BLaER1 (cell line): ENCODE data around the gene CUTA.

ENCODE experiments used
- H3K27ac ChIP-seq: shearing (Covaris generic); formaldehyde crosslinking; 2 replicates; pipeline ENCODE4 v1.8.1; 2022
- H3K27me3 ChIP-seq: shearing (Covaris generic); formaldehyde crosslinking; 2 replicates; pipeline ENCODE4 v1.8.1; 2022
- H3K36me3 ChIP-seq: shearing (Covaris generic); formaldehyde crosslinking; 2 replicates; pipeline ENCODE4 v1.8.1; 2022
- H3K4me1 ChIP-seq: shearing (Covaris generic); formaldehyde crosslinking; 2 replicates; pipeline ENCODE4 v1.8.1; 2022
- H3K4me2 ChIP-seq: shearing (Covaris generic); formaldehyde crosslinking; 2 replicates; pipeline ENCODE4 v1.8.1; 2022
- H3K4me3 ChIP-seq: shearing (Covaris generic); formaldehyde crosslinking; 2 replicates; pipeline ENCODE4 v1.8.1; 2022
- H3K9ac ChIP-seq: shearing (Covaris generic); formaldehyde crosslinking; 2 replicates; pipeline ENCODE4 v1.8.1; 2022
- H3K9me3 ChIP-seq: shearing (Covaris generic); formaldehyde crosslinking; 2 replicates; pipeline ENCODE4 v1.8.1; 2022
- H4K20me1 ChIP-seq: shearing (Covaris generic); formaldehyde crosslinking; 2 replicates; pipeline ENCODE4 v1.8.1; 2022
- Cebpa-rat ChIP-seq: shearing (Covaris generic); IDR thresholded peaks from 2 replicates; pipeline ENCODE4 v1.8.1; 2022

The CUTA gene, protein sequence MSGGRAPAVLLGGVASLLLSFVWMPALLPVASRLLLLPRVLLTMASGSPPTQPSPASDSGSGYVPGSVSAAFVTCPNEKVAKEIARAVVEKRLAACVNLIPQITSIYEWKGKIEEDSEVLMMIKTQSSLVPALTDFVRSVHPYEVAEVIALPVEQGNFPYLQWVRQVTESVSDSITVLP

DNA sequence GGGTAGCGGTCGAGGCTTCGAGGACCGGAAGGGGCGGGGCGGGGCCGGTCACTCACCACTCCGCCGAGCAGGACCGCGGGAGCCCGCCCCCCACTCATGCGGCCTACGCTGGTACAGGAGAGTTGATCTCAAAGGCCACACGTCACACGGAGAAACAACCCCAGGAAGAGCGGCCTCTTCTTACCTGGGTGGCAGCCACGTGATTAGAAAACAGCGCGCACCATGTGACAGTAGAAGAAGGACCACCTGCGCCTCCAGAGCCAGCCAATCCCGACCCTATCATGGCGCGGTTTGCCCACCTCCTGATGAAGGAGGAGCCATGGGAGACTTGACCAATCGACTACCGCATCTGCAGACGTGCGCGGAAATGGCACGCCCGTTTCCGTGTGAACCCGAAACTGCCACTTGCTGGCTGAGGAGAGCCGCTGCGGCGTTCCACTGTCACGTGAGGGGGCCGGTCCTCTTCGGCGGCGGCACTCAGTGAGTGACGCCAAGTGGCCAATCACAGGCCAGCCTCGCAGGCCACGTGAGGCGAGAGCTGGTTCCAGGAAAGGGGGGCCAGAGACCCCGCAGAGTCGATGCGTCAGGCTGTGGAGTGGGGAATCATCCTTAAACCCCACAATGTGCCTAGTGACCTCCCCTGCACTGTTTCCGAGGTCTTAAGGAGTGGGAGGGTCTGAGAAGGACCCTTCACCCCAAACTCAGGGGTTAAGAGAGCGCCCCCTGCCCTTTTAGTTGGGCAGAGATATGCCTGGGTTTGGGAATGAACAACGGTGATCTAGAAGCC, at the start of gene CUTA:
CUTA (minus strand) TSS at position 205 of the 787 bp plus-strand sequence; CDS start at position 98, 107 bp downstream.
- peak within 1 kb of the TSS; percentile 81 for H3K4me3 ChIP-seq
- H4K20me1 ChIP-seq: peaks cover 36% of the 10 kb centered on the region
- H3K27me3 ChIP-seq: peaks cover 4% of the 10 kb centered on the region; the same call in 1 of the 2 replicates
- TF ChIP-seq Cebpa-rat: no peak
- H3K36me3 ChIP-seq: peaks cover 32% of the 10 kb centered on the region
- no peaks in the 10 kb centered on the region for H3K9me3 ChIP-seq
- H3K4me1 ChIP-seq: peaks cover 64% of the 10 kb centered on the region
- H3K9ac ChIP-seq: peak within 1 kb of the TSS; percentile 81
- H3K27ac ChIP-seq: peak within 1 kb of the TSS; percentile 86
- peak within 1 kb of the TSS; percentile 98 for H3K4me2 ChIP-seq

DNA sequence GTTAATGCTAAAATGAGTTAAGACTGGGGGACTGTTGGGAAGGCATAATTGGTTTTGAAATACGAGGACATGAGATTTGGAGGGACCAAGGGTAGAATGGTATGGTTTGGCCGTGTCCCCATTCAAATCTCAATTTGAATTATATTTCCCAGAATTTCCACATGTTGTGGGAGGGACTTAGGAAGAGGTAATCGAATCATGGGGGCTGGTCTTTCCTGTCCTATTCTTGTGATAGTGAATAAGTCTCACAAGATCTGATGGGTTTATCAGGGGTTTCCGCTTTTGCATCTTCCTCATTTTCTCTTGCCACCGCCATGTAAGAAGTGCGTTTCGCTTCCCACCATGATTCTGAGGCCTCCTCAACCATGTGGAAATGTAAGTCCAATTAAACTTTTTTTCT, 49.2 kb upstream of the CUTA start:
- H3K9ac ChIP-seq: no peak overlapping the region
- H3K4me1 ChIP-seq: no peaks in the 10 kb centered on the region
- no peaks in the 10 kb centered on the region for H3K36me3 ChIP-seq
- H3K27me3 ChIP-seq: no peaks in the 10 kb centered on the region
- H3K4me3 ChIP-seq: no peak overlapping the region
- peaks cover 8% of the 10 kb centered on the region; the same call in 1 of the 2 replicates for H3K9me3 ChIP-seq
- no peak overlapping the region for H3K4me2 ChIP-seq
- no peak overlapping the region for H3K27ac ChIP-seq
- H4K20me1 ChIP-seq: no peaks in the 10 kb centered on the region
- no peak for TF ChIP-seq Cebpa-rat

DNA sequence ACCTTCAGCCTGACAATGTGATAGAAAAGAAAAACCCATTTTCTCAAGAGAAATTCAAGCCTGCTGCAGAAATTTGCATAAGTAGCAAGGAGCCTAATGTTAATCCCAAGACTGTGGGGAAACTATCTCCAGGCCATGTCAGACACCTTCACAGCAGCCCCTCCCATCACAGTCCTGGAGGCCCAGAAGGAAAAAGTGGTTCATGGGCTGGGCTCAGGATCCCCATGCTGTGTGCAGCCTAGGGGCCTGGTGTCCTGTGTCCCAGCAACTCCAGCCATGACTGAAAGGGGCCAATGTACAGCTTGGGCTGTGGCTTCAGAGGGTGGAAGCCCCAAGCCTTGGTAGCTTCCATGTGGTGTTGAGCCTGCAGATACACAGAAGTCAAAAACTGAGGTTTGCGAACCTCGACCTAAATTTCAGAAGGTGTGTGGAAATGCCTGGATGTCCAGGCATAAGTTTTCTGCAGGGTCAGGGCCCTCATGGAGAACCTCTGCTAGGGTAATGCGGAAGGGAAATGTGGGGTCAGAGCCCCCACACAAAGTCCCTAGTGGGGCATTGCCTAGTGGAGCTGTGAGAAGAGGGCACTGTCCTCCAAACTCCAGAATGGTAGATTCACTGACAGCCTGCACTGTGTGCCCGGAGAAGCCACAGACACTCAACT, 48.3 kb upstream of the CUTA start:
- Histone ChIP-seq H3K27ac (no peak overlapping the region), H3K4me1 (no peaks in the 10 kb centered on the region)

DNA sequence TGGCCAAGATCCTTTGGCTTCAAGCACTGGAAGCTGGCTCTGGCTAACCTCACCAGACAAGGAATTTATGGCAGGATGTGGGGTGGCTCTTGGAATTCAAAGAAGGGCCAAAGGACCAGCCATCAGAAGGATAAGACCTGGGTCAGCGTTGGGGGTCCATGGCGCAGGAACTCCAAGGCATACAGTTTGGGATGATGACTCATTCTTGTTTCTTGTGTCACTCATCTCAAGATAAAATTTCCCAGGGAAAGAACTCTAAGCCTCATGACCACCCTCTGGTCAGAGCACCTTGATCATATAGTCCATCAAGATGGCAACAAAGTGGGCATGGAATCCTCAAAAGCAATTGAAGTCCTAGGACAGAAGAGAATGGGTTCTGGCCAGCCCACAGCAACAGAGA, 41.3 kb upstream of the CUTA start:
- no peak for TF ChIP-seq Cebpa-rat

More for the DNA sequence above, 48.3 kb upstream of the CUTA start:
- Histone ChIP-seq H3K9ac (no peak overlapping the region), H3K4me2 (no peak overlapping the region), H4K20me1 (no peaks in the 10 kb centered on the region), H3K27me3 (no peaks in the 10 kb centered on the region), H3K4me3 (no peak overlapping the region), H3K36me3 (no peaks in the 10 kb centered on the region), H3K9me3 (peaks cover 8% of the 10 kb centered on the region; the same call in 1 of the 2 replicates)
- no peak for TF ChIP-seq Cebpa-rat

DNA sequence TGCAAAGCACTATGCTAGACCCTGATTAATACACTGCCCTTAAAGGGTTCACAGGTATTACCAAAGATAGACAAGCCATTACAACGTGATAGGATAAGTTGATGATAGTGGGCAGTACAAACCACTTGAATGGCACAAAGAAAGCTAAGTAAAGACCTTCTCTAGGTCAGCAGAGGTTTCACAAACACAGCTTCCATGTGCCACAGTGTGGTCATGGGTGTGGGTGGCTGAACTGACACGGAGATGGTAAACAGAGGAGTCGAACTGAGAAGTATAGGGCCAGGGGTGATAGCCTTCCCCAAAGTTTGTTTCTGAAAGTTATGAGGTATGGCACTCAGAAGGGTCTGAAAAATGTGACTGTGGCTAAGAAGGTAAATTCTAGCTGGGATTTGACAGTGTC, 40.8 kb upstream of the CUTA start:
- Histone ChIP-seq H3K36me3 (peaks cover 27% of the 10 kb centered on the region), H3K4me2 (no peak overlapping the region)
- no peak for TF ChIP-seq Cebpa-rat

More for the DNA sequence above, 41.3 kb upstream of the CUTA start:
- no peak overlapping the region for H3K4me3 ChIP-seq
- no peak overlapping the region for H3K4me2 ChIP-seq
- H3K27ac ChIP-seq: no peak overlapping the region
- H3K9ac ChIP-seq: no peak overlapping the region
- H3K4me1 ChIP-seq: peaks cover 12% of the 10 kb centered on the region
- H3K9me3 ChIP-seq: no peaks in the 10 kb centered on the region
- H3K36me3 ChIP-seq: peaks cover 27% of the 10 kb centered on the region
- H4K20me1 ChIP-seq: peaks cover 5% of the 10 kb centered on the region; the same call in 1 of the 2 replicates
- H3K27me3 ChIP-seq: no peaks in the 10 kb centered on the region

DNA sequence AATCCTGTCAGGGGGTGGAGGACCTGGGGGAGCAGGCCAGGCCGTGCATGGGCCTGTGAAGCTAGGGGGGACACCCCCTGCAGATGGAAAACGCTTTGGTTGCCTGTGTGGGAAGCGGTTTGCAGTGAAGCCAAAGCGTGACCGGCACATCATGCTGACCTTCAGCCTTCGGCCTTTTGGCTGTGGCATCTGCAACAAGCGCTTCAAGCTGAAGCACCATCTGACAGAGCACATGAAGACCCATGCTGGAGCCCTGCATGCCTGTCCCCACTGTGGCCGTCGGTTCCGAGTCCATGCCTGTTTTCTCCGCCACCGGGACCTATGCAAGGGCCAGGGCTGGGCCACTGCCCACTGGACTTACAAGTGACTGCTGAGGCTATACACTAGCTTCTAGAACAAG, 38.2 kb upstream of the CUTA start:
- Histone ChIP-seq H3K36me3 (peaks cover 30% of the 10 kb centered on the region), H3K9me3 (no peaks in the 10 kb centered on the region), H3K27me3 (no peaks in the 10 kb centered on the region), H4K20me1 (peaks cover 5% of the 10 kb centered on the region; the same call in 1 of the 2 replicates), H3K9ac (no peak overlapping the region), H3K4me3 (no peak overlapping the region), H3K4me2 (no peak overlapping the region), H3K27ac (no peak overlapping the region), H3K4me1 (peaks cover 22% of the 10 kb centered on the region)
- TF ChIP-seq Cebpa-rat: no peak

More for the DNA sequence above, 40.8 kb upstream of the CUTA start:
- Histone ChIP-seq H3K27me3 (no peaks in the 10 kb centered on the region), H3K9me3 (no peaks in the 10 kb centered on the region), H3K27ac (no peak overlapping the region), H4K20me1 (peaks cover 5% of the 10 kb centered on the region; the same call in 1 of the 2 replicates), H3K4me3 (no peak overlapping the region), H3K4me1 (peaks cover 13% of the 10 kb centered on the region), H3K9ac (no peak overlapping the region)

DNA sequence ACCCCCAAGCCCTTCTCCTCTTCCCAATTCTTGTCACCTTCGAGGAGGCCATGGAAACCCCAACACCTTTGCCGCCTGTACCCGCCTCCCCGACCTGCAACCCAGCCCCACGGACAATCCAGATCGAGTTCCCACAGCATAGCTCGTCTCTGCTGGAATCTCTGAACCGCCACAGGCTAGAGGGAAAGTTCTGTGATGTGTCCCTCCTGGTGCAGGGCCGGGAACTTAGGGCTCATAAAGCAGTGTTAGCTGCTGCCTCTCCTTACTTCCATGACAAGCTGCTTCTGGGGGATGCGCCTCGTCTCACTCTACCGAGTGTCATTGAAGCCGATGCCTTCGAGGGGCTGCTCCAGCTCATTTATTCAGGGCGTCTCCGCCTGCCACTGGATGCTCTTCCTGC, 37.1 kb upstream of the CUTA start:
- Histone ChIP-seq H3K9me3 (no peaks in the 10 kb centered on the region), H3K4me2 (peak overlapping the region; percentile 96), H3K27ac (peak overlapping the region; percentile 79), H3K27me3 (no peaks in the 10 kb centered on the region), H4K20me1 (peaks cover 5% of the 10 kb centered on the region; the same call in 1 of the 2 replicates), H3K4me3 (peak overlapping the region; percentile 83), H3K4me1 (peaks cover 22% of the 10 kb centered on the region), H3K36me3 (peaks cover 39% of the 10 kb centered on the region), H3K9ac (peak overlapping the region; percentile 86)
- TF ChIP-seq Cebpa-rat: no peak

DNA sequence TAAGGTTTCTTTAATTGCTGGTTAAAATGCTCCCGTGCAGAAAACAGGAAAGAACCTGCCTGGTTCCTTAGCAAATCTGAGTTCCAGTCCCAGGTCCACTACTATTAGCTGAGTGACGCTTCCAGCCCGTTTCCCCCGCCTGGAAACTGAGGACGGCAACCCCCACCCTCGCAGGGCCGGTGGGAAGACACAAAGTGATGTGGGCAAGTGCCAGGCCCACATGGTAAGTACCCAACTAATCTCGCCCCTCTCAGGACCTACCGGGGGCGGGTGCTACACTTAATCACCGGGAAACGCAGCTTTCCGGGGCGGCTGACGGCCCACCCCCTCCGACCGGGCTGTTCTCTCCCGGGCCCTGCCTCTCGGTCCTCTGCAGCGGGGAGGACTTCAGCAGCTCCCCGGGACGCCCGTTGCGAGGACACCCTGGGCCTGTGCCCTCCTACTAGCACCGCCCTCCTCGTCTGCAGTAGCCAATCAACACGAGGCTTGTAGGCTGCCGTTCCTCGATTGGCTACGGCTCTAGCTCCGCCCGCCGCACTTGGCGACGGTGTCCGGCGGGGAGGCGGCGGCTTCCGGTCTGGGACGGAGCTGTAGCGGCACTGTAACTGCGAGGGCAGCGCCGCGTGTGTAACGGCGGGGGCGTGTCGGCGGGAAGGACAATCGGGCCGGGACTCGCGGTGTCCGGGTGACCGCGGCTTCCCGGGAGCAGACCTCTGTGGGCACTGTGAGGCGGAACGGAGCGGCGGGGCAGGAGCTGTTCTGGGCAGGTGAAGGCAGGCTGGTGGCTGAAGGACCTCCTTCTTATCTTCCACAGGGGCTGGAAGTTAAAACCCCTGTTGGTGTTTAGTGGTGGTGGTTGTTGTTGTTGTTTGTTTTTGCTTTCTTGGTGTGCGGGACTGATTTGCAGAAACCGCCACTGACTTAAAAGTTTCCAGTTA, 36.4 kb upstream of the CUTA start, which contains the start of gene ZBTB9:
ZBTB9 (plus strand) TSS at position 568 of the 938 bp plus-strand sequence. CDS start 525 bp downstream, outside the sequence.
- Histone ChIP-seq H3K36me3 (peaks cover 47% of the 10 kb centered on the region), H3K4me3 (peak within 1 kb of the TSS; percentile 83), H3K4me2 (peak within 1 kb of the TSS; percentile 96), H3K9me3 (no peaks in the 10 kb centered on the region), H3K9ac (peak within 1 kb of the TSS; percentile 86), H3K27ac (peak within 1 kb of the TSS; percentile 79), H4K20me1 (peaks cover 5% of the 10 kb centered on the region; the same call in 1 of the 2 replicates), H3K4me1 (peaks cover 22% of the 10 kb centered on the region), H3K27me3 (no peaks in the 10 kb centered on the region)
- TF ChIP-seq Cebpa-rat: no peak
